GM12801 (cell line): ENCODE results near the gene ENTPD5.

Experiments used
- TF ChIP-seq, protein P1 (sequence below): IDR thresholded peaks from one replicate; pipeline ENCODE4 v1.5.1; 2011; ENCODE audit warnings: control low read depth; ENCODE audit not compliant: insufficient read length; ENCODE audit errors: extremely low read depth

Gene ENTPD5

GRCh38 chr14:74045522-74045921 is 26.4 kb upstream of the ENTPD5 start:
- TF ChIP-seq, protein P1, sequence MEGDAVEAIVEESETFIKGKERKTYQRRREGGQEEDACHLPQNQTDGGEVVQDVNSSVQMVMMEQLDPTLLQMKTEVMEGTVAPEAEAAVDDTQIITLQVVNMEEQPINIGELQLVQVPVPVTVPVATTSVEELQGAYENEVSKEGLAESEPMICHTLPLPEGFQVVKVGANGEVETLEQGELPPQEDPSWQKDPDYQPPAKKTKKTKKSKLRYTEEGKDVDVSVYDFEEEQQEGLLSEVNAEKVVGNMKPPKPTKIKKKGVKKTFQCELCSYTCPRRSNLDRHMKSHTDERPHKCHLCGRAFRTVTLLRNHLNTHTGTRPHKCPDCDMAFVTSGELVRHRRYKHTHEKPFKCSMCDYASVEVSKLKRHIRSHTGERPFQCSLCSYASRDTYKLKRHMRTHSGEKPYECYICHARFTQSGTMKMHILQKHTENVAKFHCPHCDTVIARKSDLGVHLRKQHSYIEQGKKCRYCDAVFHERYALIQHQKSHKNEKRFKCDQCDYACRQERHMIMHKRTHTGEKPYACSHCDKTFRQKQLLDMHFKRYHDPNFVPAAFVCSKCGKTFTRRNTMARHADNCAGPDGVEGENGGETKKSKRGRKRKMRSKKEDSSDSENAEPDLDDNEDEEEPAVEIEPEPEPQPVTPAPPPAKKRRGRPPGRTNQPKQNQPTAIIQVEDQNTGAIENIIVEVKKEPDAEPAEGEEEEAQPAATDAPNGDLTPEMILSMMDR: no peak

GRCh38 chr14:74042296-74042695 is 23.2 kb upstream of the ENTPD5 start:
- TF ChIP-seq, protein P1: no peak

GRCh38 chr14:74038020-74038859 is 19.2 kb upstream of the ENTPD5 start:
- TF ChIP-seq, protein P1: no peak

DNA sequence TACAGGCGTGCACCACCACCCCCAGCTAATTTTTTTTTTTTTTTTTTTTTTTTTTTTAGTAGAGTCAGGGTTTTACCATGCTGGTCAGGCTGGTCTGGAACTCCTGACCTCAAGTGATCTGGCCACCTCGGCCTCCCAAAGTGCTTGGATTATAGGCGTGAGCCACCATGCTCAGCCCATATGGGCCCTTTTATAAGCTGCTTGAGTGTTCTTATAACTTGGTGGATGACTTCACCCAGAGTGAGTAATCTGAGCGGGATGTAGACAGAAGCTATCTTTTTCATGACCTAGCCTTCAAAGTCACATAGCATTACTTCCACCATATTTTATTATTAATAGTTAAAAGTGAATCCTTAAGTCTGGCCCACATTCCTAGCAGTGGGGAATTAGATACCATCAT is 16.5 kb upstream of the ENTPD5 start:
- TF ChIP-seq, protein P1: no peak

DNA sequence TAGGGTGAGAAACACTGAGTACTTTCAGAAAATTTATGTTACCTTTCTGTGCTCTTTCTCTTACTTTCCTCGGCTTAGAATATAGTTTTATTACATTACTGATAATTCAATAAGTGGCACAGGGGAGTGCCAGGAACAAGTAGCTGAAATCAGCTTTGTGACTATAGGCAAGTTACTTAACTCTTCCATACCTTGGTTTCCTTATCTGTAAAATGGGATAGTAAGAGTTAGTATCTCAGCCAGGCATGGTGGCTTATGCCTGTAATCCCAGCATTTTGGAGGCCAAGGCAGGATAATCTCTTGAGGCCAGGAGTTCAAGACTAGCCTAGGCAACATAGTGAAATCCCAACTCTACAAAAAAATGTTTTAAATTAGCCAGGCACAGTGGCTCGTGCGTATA is 15.5 kb upstream of the ENTPD5 start:
- TF ChIP-seq, protein P1: no peak

- TF ChIP-seq, protein P1: no peak
These were observed 10.0 kb upstream of the ENTPD5 start for GRCh38 chr14:74029136-74029535.

DNA sequence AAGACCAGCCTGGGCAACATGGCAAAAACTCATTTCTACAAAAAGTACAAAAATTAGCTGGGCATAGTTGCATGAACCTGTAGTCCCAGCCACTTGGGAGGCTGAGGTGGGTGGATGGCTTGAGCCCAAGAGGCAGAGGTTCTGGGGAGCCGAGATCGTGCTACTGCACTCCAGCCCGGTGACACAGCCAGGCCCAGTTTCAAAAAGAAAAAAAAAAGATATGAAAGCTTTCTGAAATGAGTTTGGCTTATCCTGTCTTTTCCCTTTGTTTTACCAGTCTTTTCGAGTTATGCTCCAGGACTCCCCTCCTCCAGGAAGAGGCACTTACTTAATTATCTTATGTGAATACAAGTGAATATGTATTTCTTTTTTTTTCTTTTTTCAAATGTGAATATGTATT is 3.3 kb upstream of the ENTPD5 start:
- TF ChIP-seq, protein P1: no peak
